Measurements from ENCODE around the gene SRRD.

GRCh38 chr22:26527574-26528465 is 44.1 kb downstream of the SRRD start:
- TF ChIP-seq EZH2 (IDR thresholded peaks at IDR 0.05), result no peak
- no peak for TF ChIP-seq POLR2AphosphoS5 (IDR thresholded peaks at IDR 0.05; ENCODE audit: borderline replicate concordance, low read depth, low read length)

Data from SK-N-MC (cell line).